Panc1 (cell line): ENCODE measurements around the gene LY6G6F. TPM values are rescaled to one million over a fixed set of nuclear protein-coding genes. Genes with fewer than 3 reads are reported as not detected.

ENCODE experiments used
- ATAC-seq: fragments of 200-7000 bp; cut with Tn5 transposase; 2 replicates; pipeline ENCODE4 v1.9.1; 2020; ENCODE audit warnings: mild to moderate bottlenecking, moderate library complexity
- BruUV-seq: library from RNA; stranded (reverse); fragments of 400-500 nt; replicated peaks from 2 replicates; lab custom pipeline; 2021; lab: Mats Ljungman, UMichigan
- CTCF ChIA-PET: fragments of 300-600 bp; sonication (Branson Sonifier 250); formaldehyde crosslinking; loops from one replicate; lab custom pipeline; 2022; ENCODE audit warnings: antibody characterized with exemption; lab: Charles Lee
- POLR2A ChIA-PET: fragments of 300-600 bp; sonication (Branson Sonifier 250); formaldehyde crosslinking; loops from one replicate; lab custom pipeline; 2022; ENCODE audit warnings: antibody characterized with exemption; lab: Charles Lee
- DNase-seq: peaks from one replicate; pipeline ENCODE4 v3.0.0-alpha.2; 2010; ENCODE audit warnings: low read depth, low spot score
- H3K27ac ChIP-seq: 2 replicates; pipeline ENCODE4 v1.5.1; 2011; ENCODE audit warnings: mild to moderate bottlenecking, low read length, inconsistent platforms
- H3K27me3 ChIP-seq: fragments of 200-500 bp; sonication (Bioruptor generic); 2 replicates; pipeline ENCODE4 v1.6.0; 2014; ENCODE audit warnings: low read length, inconsistent platforms; ENCODE audit not compliant: control insufficient read depth, insufficient read depth
- H3K36me3 ChIP-seq: fragments of 200-500 bp; sonication (Bioruptor generic); 2 replicates; pipeline ENCODE4 v1.5.1; 2014; ENCODE audit warnings: inconsistent platforms, mild to moderate bottlenecking, low read length, moderate library complexity; ENCODE audit not compliant: control insufficient read depth, insufficient read depth
- H3K4me1 ChIP-seq: 2 replicates; pipeline ENCODE4 v1.5.1; 2011; ENCODE audit warnings: inconsistent platforms, mild to moderate bottlenecking, low read length, moderate library complexity; ENCODE audit not compliant: control insufficient read depth, insufficient read depth
- H3K4me3 ChIP-seq, 2 experiments: 2 replicates each; pipeline ENCODE4 v1.5.1; 2011 to 2012; ENCODE audit warnings: low read depth in 2 of 2, low read length in 2 of 2, mild to moderate bottlenecking in 2 of 2, inconsistent platforms in 1 of 2, moderate library complexity in 1 of 2
- H3K9me3 ChIP-seq: fragments of 200-500 bp; sonication (Bioruptor generic); 2 replicates; pipeline ENCODE4 v1.5.1; 2014; ENCODE audit warnings: low read depth, mild to moderate bottlenecking, inconsistent platforms, low read length, moderate library complexity; ENCODE audit not compliant: control insufficient read depth, insufficient read depth
- CTCF ChIP-seq: fragments of 450-650 bp; IDR thresholded peaks from 2 replicates; pipeline ENCODE4 v1.5.1; 2017; ENCODE audit warnings: mild to moderate bottlenecking
- POLR2AphosphoS5 ChIP-seq: IDR thresholded peaks from 2 replicates; pipeline ENCODE4 v1.6.1; 2012; ENCODE audit warnings: mild to moderate bottlenecking, low read depth, low read length, moderate library complexity
- REST ChIP-seq, 2 experiments: IDR thresholded peaks; 2 replicates each; pipeline ENCODE4 v1.6.1; 2011 to 2012; ENCODE audit warnings: low read depth in 2 of 2, control low read depth in 1 of 2, low read length in 1 of 2, mild to moderate bottlenecking in 1 of 2, moderate library complexity in 1 of 2; ENCODE audit not compliant: insufficient read depth in 1 of 2
- SIN3A ChIP-seq: IDR thresholded peaks from 2 replicates; pipeline ENCODE4 v1.6.1; 2012; ENCODE audit warnings: low read depth, mild to moderate bottlenecking, low read length, moderate library complexity, borderline replicate concordance; ENCODE audit not compliant: insufficient read depth
- TCF7L2 ChIP-seq: IDR thresholded peaks from 2 replicates; pipeline ENCODE4 v1.6.1; 2011; ENCODE audit warnings: mild to moderate bottlenecking, low read depth, low read length, inconsistent platforms
- in situ Hi-C: cut with HindIII; loops from 2 replicates; pipeline ENCODE4 v1.10.0; 2016; ENCODE audit warnings: low sequenced_read_pairs, low pct_unique_long_range_greater_than_20kb
- intact Hi-C: fragments of 100-400 bp; cut with micrococcal nuclease; formaldehyde crosslinking; loops from one replicate; pipeline ENCODE4 v1.10.0; 2022; ENCODE audit not compliant: unreplicated experiment
- total RNA-seq: library from RNA; stranded (reverse); gene quantifications from one replicate; pipeline ENCODE4 v1.2.1, GENCODE V29; 2021; ENCODE audit not compliant: unreplicated experiment

LY6G6F gene
- total RNA-seq, 1 experiment from 2014 or later: not detected

- TF ChIP-seq CTCF (no peak), POLR2AphosphoS5 (no peak), TCF7L2 (no peak), REST (IDR thresholded peaks at IDR 0.05; ENCODE audit: insufficient read depth in 1 of 2, low read depth in 2 of 2, low read length in 1 of 2) (no peak), SIN3A (no peak)
- Histone ChIP-seq H3K27ac (no peak overlapping the region), H3K9me3 (no peaks in the 10 kb centered on the region), H3K36me3 (no peaks in the 10 kb centered on the region), H3K4me1 (no peaks in the 10 kb centered on the region), H3K27me3 (no peaks in the 10 kb centered on the region), H3K4me3 (no peak overlapping the region)
- ChIA-PET POLR2A (no interaction called here), CTCF (no interaction called here)
- no TSS peak for BruUV-seq
- in situ Hi-C loops (no loop called here), intact Hi-C loops (no loop called here)
- no peak for ATAC-seq
- no peak for DNase-seq
Observed at GRCh38 chr6:31717499-31718222, 11.0 kb downstream of the LY6G6F start.

- H3K4me3 ChIP-seq: no peak overlapping the region
- in situ Hi-C loops: no loop called here
- H3K36me3 ChIP-seq: no peaks in the 10 kb centered on the region
- ATAC-seq (no peak), DNase-seq (no peak)
- ChIA-PET POLR2A (no interaction called here), CTCF (no interaction called here)
- H3K9me3 ChIP-seq: no peaks in the 10 kb centered on the region
- BruUV-seq: no TSS peak
- TF ChIP-seq TCF7L2 (no peak), CTCF (no peak), POLR2AphosphoS5 (no peak), REST (IDR thresholded peaks at IDR 0.05; ENCODE audit: insufficient read depth in 1 of 2, low read depth in 2 of 2, low read length in 1 of 2) (no peak), SIN3A (no peak)
- no peak overlapping the region for H3K27ac ChIP-seq
- H3K4me1 ChIP-seq: no peaks in the 10 kb centered on the region
- intact Hi-C loops: no loop called here
- no peaks in the 10 kb centered on the region for H3K27me3 ChIP-seq
Observed at GRCh38 chr6:31718265-31718664, 11.6 kb downstream of the LY6G6F start.
